PC-3 (cell line): ENCODE measurements around the gene GOLT1A. TPM values are rescaled to one million over a fixed set of nuclear protein-coding genes. Genes with fewer than 3 reads are reported as not detected.

Experiments used
- ATAC-seq: fragments of 200-7000 bp; cut with Tn5 transposase; 2 replicates; pipeline ENCODE4 v1.9.1; 2020; ENCODE audit warnings: mild to moderate bottlenecking, moderate library complexity
- BruUV-seq: library from RNA; stranded (reverse); fragments of 400-500 nt; replicated peaks from 2 replicates; lab custom pipeline; 2021; lab: Mats Ljungman, UMichigan
- CTCF ChIA-PET: fragments of 300-600 bp; sonication (Branson Sonifier 250); formaldehyde crosslinking; loops from one replicate; lab custom pipeline; 2022; ENCODE audit warnings: antibody characterized with exemption; lab: Charles Lee
- POLR2A ChIA-PET: fragments of 300-600 bp; sonication (Branson Sonifier 250); formaldehyde crosslinking; loops from one replicate; lab custom pipeline; 2022; ENCODE audit warnings: antibody characterized with exemption; ENCODE audit not compliant: unreplicated experiment; lab: Charles Lee
- DNase-seq: peaks from one replicate; pipeline ENCODE4 v3.0.0-alpha.2; 2015
- H2AFZ ChIP-seq: fragments of 300-600 bp; sonication (generic); 2 replicates; pipeline ENCODE4 v1.6.0; 2016; ENCODE audit warnings: antibody characterized with exemption, low read length
- H3F3A ChIP-seq: fragments of 300-600 bp; sonication (generic); one replicate; pipeline ENCODE4 v1.6.0; 2017; ENCODE audit warnings: antibody characterized with exemption, low read length, control low read depth, mild to moderate bottlenecking; ENCODE audit not compliant: unreplicated experiment
- H3K27ac ChIP-seq: fragments of 300-600 bp; sonication (generic); 2 replicates; pipeline ENCODE4 v1.5.1; 2016; ENCODE audit warnings: mild to moderate bottlenecking, low read length
- H3K27me3 ChIP-seq: fragments of 300-600 bp; sonication (generic); 2 replicates; pipeline ENCODE4 v1.6.1; 2016; ENCODE audit warnings: low read length, mixed read lengths
- H3K36me3 ChIP-seq: fragments of 300-600 bp; sonication (generic); 2 replicates; pipeline ENCODE4 v1.6.1; 2016; ENCODE audit warnings: low read depth, mixed run types, low read length, mixed read lengths
- H3K4me1 ChIP-seq: fragments of 300-600 bp; sonication (generic); 2 replicates; pipeline ENCODE4 v1.5.1; 2016; ENCODE audit warnings: low read length; ENCODE audit not compliant: insufficient read depth
- H3K4me2 ChIP-seq: fragments of 300-600 bp; sonication (generic); 2 replicates; pipeline ENCODE4 v1.6.0; 2016; ENCODE audit warnings: low read length
- H3K4me3 ChIP-seq: fragments of 300-600 bp; sonication (generic); 2 replicates; pipeline ENCODE4 v1.5.1; 2016; ENCODE audit warnings: mild to moderate bottlenecking, low read length, mixed read lengths
- H3K79me2 ChIP-seq: fragments of 300-600 bp; sonication (generic); 2 replicates; pipeline ENCODE4 v1.6.1; 2017; ENCODE audit warnings: low read length, mixed read lengths
- H3K9ac ChIP-seq: fragments of 300-600 bp; sonication (generic); 2 replicates; pipeline ENCODE4 v1.6.0; 2016; ENCODE audit warnings: mild to moderate bottlenecking, low read length
- H3K9me2 ChIP-seq: fragments of 300-600 bp; sonication (generic); replicated peaks from 2 replicates; pipeline ENCODE4 v1.6.1; 2016; ENCODE audit warnings: mixed run types, low read length, mixed read lengths
- H3K9me3 ChIP-seq: fragments of 300-600 bp; sonication (generic); 2 replicates; pipeline ENCODE4 v1.6.1; 2016; ENCODE audit warnings: low read length, mixed read lengths
- H4K20me1 ChIP-seq: fragments of 300-600 bp; sonication (generic); 2 replicates; pipeline ENCODE4 v1.6.1; 2016; ENCODE audit warnings: low read length, mixed read lengths
- EZH2 ChIP-seq: fragments of 300-600 bp; sonication (generic); IDR thresholded peaks from one replicate; pipeline ENCODE4 v1.6.1; 2017; ENCODE audit warnings: antibody characterized with exemption, mild to moderate bottlenecking, low read length; ENCODE audit not compliant: unreplicated experiment
- EZH2phosphoT487 ChIP-seq: fragments of 300-600 bp; sonication (generic); IDR thresholded peaks from 2 replicates; pipeline ENCODE4 v1.6.1; 2018; ENCODE audit warnings: mild to moderate bottlenecking, antibody characterized with exemption, low read length, borderline replicate concordance
- intact Hi-C: fragments of 100-400 bp; cut with micrococcal nuclease; formaldehyde crosslinking; loops from 2 replicates; pipeline ENCODE4 v1.9.0; 2023
- total RNA-seq: library from RNA; depleted of rRNA; stranded (reverse); fragments of >200 nt; gene quantifications from 2 replicates; pipeline ENCODE4 v1.2.3, GENCODE V29; 2014
- TF ChIP-seq, protein P1 (sequence below): fragments of 300-600 bp; sonication (generic); conservative IDR thresholded peaks from 2 replicates; pipeline ENCODE4 v1.5.1; 2017; ENCODE audit warnings: antibody characterized with exemption, low read depth, mild to moderate bottlenecking, low read length

Gene GOLT1A
- total RNA-seq, 1 experiment from 2014 or later: 13.3 TPM

DNA sequence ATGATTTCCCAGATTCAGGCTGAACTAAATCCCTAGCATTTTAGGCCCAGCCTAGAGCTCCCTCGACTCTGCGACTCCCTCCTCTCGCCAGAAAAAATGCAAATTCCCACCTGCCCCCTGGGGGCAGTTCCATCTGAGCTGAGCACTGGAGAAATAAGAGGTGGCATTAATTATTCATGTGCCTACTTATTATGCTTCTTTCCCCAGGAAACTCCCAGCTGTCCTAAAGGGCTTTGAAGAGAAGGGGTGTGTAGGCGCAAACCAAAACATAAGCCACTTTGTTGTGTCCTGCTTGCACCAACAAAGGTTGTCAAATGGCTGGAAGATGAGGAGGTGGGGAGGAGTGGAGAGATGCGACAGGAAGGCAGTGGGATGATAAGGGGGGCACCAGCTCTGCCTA is 41.4 kb upstream of the GOLT1A start:
- no peak for DNase-seq
- H3K36me3 ChIP-seq: peaks cover 10% of the 10 kb centered on the region; the same call in 1 of the 2 replicates
- H4K20me1 ChIP-seq: no peaks in the 10 kb centered on the region
- no peak for ATAC-seq
- no peaks in the 10 kb centered on the region for H3K9me3 ChIP-seq
- H3K79me2 ChIP-seq: no peaks in the 10 kb centered on the region
- no peak overlapping the region for H3K4me2 ChIP-seq
- ChIA-PET CTCF (interaction anchor here (0.8 kb wide), 1 partner anchor 143 kb away, joined by 3 read pairs; no protein-coding TSS in a partner anchor), POLR2A (no interaction called here)
- no peak overlapping the region for H3K4me3 ChIP-seq
- TF ChIP-seq EZH2phosphoT487: no peak
- TF ChIP-seq EZH2: no peak
- TF ChIP-seq, protein P1, sequence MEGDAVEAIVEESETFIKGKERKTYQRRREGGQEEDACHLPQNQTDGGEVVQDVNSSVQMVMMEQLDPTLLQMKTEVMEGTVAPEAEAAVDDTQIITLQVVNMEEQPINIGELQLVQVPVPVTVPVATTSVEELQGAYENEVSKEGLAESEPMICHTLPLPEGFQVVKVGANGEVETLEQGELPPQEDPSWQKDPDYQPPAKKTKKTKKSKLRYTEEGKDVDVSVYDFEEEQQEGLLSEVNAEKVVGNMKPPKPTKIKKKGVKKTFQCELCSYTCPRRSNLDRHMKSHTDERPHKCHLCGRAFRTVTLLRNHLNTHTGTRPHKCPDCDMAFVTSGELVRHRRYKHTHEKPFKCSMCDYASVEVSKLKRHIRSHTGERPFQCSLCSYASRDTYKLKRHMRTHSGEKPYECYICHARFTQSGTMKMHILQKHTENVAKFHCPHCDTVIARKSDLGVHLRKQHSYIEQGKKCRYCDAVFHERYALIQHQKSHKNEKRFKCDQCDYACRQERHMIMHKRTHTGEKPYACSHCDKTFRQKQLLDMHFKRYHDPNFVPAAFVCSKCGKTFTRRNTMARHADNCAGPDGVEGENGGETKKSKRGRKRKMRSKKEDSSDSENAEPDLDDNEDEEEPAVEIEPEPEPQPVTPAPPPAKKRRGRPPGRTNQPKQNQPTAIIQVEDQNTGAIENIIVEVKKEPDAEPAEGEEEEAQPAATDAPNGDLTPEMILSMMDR: no peak
- no peaks in the 10 kb centered on the region for H3F3A ChIP-seq
- H3K9ac ChIP-seq: no peak overlapping the region
- no peaks in the 10 kb centered on the region for H3K4me1 ChIP-seq
- no TSS peak for BruUV-seq
- intact Hi-C loops: loop anchor here (5.0 kb wide), 1 partner anchor 247 kb away; no protein-coding TSS in a partner anchor
- no peak overlapping the region for H3K27ac ChIP-seq
- H3K9me2 ChIP-seq: no peaks in the 10 kb centered on the region
- H3K27me3 ChIP-seq: no peaks in the 10 kb centered on the region
- H2AFZ ChIP-seq: no peak overlapping the region

DNA sequence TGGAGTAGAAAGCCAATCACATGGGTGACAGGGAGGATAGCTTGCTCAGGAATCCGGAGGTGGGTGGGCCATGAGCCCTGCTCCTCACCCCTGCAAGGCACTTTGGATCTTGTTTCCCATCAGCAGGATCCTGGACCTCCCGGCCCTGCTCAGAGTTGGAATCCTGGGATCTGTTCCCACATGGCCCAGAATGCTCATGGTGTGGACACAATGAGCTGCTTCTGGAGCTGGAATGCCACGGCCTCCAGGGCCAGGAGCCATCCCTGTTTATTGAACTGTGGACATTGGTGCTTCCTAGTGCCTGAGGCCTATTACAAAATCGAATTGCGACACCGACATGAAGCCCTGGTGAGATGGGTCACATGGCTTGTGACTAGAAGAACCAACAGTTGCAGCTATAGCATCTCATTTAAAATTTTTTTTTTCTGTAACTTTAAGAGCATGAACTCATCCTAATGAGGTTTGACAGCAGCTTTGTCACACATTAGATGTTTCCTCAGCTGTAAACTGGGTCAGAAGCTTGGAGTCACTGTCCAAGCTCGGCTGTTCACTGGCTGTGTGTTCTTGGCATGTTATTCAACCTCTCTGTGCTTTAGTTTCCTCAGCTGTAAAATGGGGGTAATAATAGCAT is 40.4 kb upstream of the GOLT1A start:
- H3K79me2 ChIP-seq: no peaks in the 10 kb centered on the region
- H3K9ac ChIP-seq: no peak overlapping the region
- no peak for ATAC-seq
- H3K9me3 ChIP-seq: no peaks in the 10 kb centered on the region
- no peaks in the 10 kb centered on the region for H3K4me1 ChIP-seq
- DNase-seq: peak; percentile 54
- BruUV-seq: no TSS peak
- POLR2A ChIA-PET: no interaction called here
- no peak overlapping the region for H3K27ac ChIP-seq
- CTCF ChIA-PET: interaction anchor here (0.6 to 0.8 kb wide), 2 partner anchors 144 to 241 kb away, joined by 3 read pairs; partner anchors contain the start of gene PIK3C2B
- TF ChIP-seq EZH2phosphoT487 (no peak), EZH2 (no peak)
- TF ChIP-seq, protein P1: no peak
- H3F3A ChIP-seq: no peaks in the 10 kb centered on the region
- no peaks in the 10 kb centered on the region for H3K27me3 ChIP-seq
- H3K4me2 ChIP-seq: no peak overlapping the region
- H4K20me1 ChIP-seq: no peaks in the 10 kb centered on the region
- H3K36me3 ChIP-seq: peaks cover 10% of the 10 kb centered on the region; the same call in 1 of the 2 replicates
- no peak overlapping the region for H3K4me3 ChIP-seq
- no peak overlapping the region for H2AFZ ChIP-seq
- H3K9me2 ChIP-seq: no peaks in the 10 kb centered on the region
- intact Hi-C loops: no loop called here
